ENCODE measurements around the gene ECE1. TPM values are rescaled to one million over a fixed set of nuclear protein-coding genes. Genes with fewer than 3 reads are reported as not detected.

The ECE1 gene
- total and polyA plus RNA-seq, 2 of the 4 experiments (the other 2 are of a cell fraction): 61.8 to 124 TPM

- Histone ChIP-seq H2BK5ac (ENCODE audit: low read depth, low read length, poor library complexity, severe bottlenecking) (peak overlapping the region; percentile 26), H4K5ac (ENCODE audit: low read depth, low read length) (peak overlapping the region; percentile 49), H3K56ac (ENCODE audit: extremely low read depth, insufficient read depth, low read length) (peak overlapping the region; percentile 41; the same call in 1 of the 2 replicates), H3K27ac (ENCODE audit: insufficient read depth, low read length) (peak overlapping the region; percentile 5), H2AK5ac (ENCODE audit: low read depth, low read length) (peak overlapping the region; percentile 66), H3K27me3 (ENCODE audit: control insufficient read depth, insufficient read depth, low read length) (no peaks in the 10 kb centered on the region), H3K23ac (ENCODE audit: low read depth, low read length) (peak overlapping the region; percentile 88), H4K20me1 (ENCODE audit: insufficient read depth, low read length) (peaks cover 9% of the 10 kb centered on the region; the same call in 1 of the 2 replicates), H3K9me1 (ENCODE audit: insufficient read depth, low read length) (peaks cover 7% of the 10 kb centered on the region), H2AK9ac (replicated peaks; ENCODE audit: low read depth, low read length, poor library complexity) (peak overlapping the region; percentile 87), H3K36me3 (ENCODE audit: control insufficient read depth, insufficient read depth, low read length) (peaks cover 2% of the 10 kb centered on the region; the same call in 1 of the 2 replicates), H3K18ac (ENCODE audit: low read depth, low read length) (peak overlapping the region; percentile 12; the same call in 1 of the 2 replicates), H3K9me3 (ENCODE audit: control insufficient read depth, insufficient read depth, low read length) (no peaks in the 10 kb centered on the region), H3K4me2 (ENCODE audit: low read depth, low read length) (peak overlapping the region; percentile 90), H3K4ac (ENCODE audit: low read depth, low read length) (peak overlapping the region; percentile 68), H2AFZ (replicated peaks; ENCODE audit: low read length, poor library complexity) (peak overlapping the region; percentile 89), H3K79me1 (ENCODE audit: low read depth in 1 of 2, low read length in 2 of 2) (peaks cover 38 to 72% of the 10 kb centered on the region in 2 experiments), H2BK15ac (ENCODE audit: low read depth, low read length) (0 out of 3 replicates have a peak overlapping the region, but pooled peaks have one; percentile 80), H3K4me3 (ENCODE audit: insufficient read depth, low read depth, low read length) (peak overlapping the region; percentile 89), H3K4me1 (ENCODE audit: control insufficient read depth, insufficient read depth, low read length) (peaks cover 29% of the 10 kb centered on the region), H2BK20ac (ENCODE audit: low read depth, low read length) (peak overlapping the region; percentile 16; the same call in 1 of the 2 replicates), H4K8ac (ENCODE audit: low read depth in 2 of 2, low read length in 2 of 2) (peak overlapping the region; percentile 18 to 74; a peak in 3 of 4 replicates), H3K14ac (replicated peaks; ENCODE audit: low read depth, low read length) (peak overlapping the region; percentile 80; the same call in 1 of the 2 replicates), H3K9ac (ENCODE audit: low read depth, low read length) (peak overlapping the region; percentile 33), H4K91ac (ENCODE audit: insufficient read depth, low read depth, low read length) (peak overlapping the region; percentile 68), H2BK120ac (ENCODE audit: low read depth, low read length) (peak overlapping the region; percentile 59; the same call in 1 of the 2 replicates)
- intact Hi-C loops (cut with micrococcal nuclease): no loop called here
- ChIA-PET CTCF (interaction anchor here (0.6 kb wide), 1 partner anchor 78 kb away, joined by 7 read pairs; no protein-coding TSS in a partner anchor), POLR2A (ENCODE audit: unreplicated experiment) (no interaction called here)
- WGBS, 2 experiments (ENCODE audit: extremely low coverage in 2 of 2, insufficient read length in 1 of 2): no CpG with 5 or more reads among the region's 9 CpGs
- in situ Hi-C loops (cut with MboI; ENCODE audit: low sequenced_read_pairs): no loop called here
- dilution Hi-C loops (cut with HindIII; ENCODE audit: low sequenced_read_pairs, unreplicated experiment): no loop called here
- DNase-seq (no peak), ATAC-seq (ENCODE audit: low read depth) (no peak)
- TF ChIP-seq BHLHE40 (IDR thresholded peaks at IDR 0.05; ENCODE audit: low read depth, low read length) (no peak), POLR2A (IDR thresholded peaks at IDR 0.05; ENCODE audit: low read depth, low read length) (no peak), RFX5 (IDR thresholded peaks at IDR 0.05; ENCODE audit: low read depth, low read length) (no peak), ELK1 (IDR thresholded peaks at IDR 0.05; ENCODE audit: borderline replicate concordance, low read depth, low read length) (no peak), CEBPB (IDR thresholded peaks at IDR 0.05; ENCODE audit: low read depth, low read length) (no peak), FOS (IDR thresholded peaks at IDR 0.05; ENCODE audit: low read depth, low read length) (no peak), CHD1 (IDR thresholded peaks at IDR 0.05; ENCODE audit: low read depth, low read length) (no peak), MXI1 (IDR thresholded peaks at IDR 0.05; ENCODE audit: borderline replicate concordance, low read depth, low read length) (no peak), RAD21 (IDR thresholded peaks at IDR 0.05; ENCODE audit: low read length) (no peak), MAFK (IDR thresholded peaks at IDR 0.05; ENCODE audit: low read depth, low read length) (no peak), MAZ (IDR thresholded peaks at IDR 0.05; ENCODE audit: borderline replicate concordance, low read depth, low read length) (no peak), NFE2L2 (IDR thresholded peaks at IDR 0.05; ENCODE audit: low read depth, low read length) (no peak), SMC3 (IDR thresholded peaks at IDR 0.05; ENCODE audit: low read depth, low read length) (no peak), USF2 (IDR thresholded peaks at IDR 0.05; ENCODE audit: low read depth, low read length) (no peak)
- BruUV-seq (replicated peaks): no TSS peak
Observed at GRCh38 chr1:21290546-21290944, 282 bp upstream of the ECE1 start.

Measured in IMR-90 (cell line).